Measurements from ENCODE around the gene PRDM16. TPM values are rescaled to one million over a fixed set of nuclear protein-coding genes. Genes with fewer than 3 reads are reported as not detected.
A peak's percentile ranks its signal among the peaks of the same experiment; 100 is the strongest.

PRDM16 gene
- total and polyA plus RNA-seq, 2 of the 13 experiments (the other 11 are each of a cell fraction or from before 2014, with no cell fraction given) = 0.15 to 0.81 TPM

GRCh38 chr1:3349968-3350299 is 280.9 kb downstream of the PRDM16 start (continued):
- TF ChIP-seq ZNF335 (CRISPR knock-in tag; IDR thresholded peaks at IDR 0.05) = no peak
- no peak for TF ChIP-seq ZNF431 (CRISPR knock-in tag; IDR thresholded peaks at IDR 0.05; ENCODE audit: borderline replicate concordance, low read depth)
- no peak for TF ChIP-seq ZBTB4 (CRISPR knock-in tag; IDR thresholded peaks at IDR 0.05; ENCODE audit: borderline replicate concordance)

GRCh38 chr1:3350506-3351261 is 281.7 kb downstream of the PRDM16 start:
- no peak overlapping the region for H2AFZ ChIP-seq (ENCODE audit: low read length)
- H3K36me3 ChIP-seq (replicated peaks in 1 of 2; ENCODE audit: control insufficient read depth in 1 of 2, insufficient read depth in 2 of 2, low read length in 2 of 2) = no peaks in the 10 kb centered on the region
- peak; percentile 29 for DNase-seq (ENCODE audit: low spot score)
- no peak overlapping the region for H3K9ac ChIP-seq (ENCODE audit: insufficient read depth, low read depth, low read length)
- ATAC-seq = peak; percentile 21; the same call in 2 of the 3 replicates
- no peak overlapping the region for H3K27ac ChIP-seq (ENCODE audit: extremely low read length, insufficient read depth, low read length)
- no peaks in the 10 kb centered on the region for H4K20me1 ChIP-seq (ENCODE audit: insufficient read depth, low read length)
- H3K27me3 ChIP-seq (ENCODE audit: control insufficient read depth in 1 of 2, insufficient read depth in 2 of 2, low read length in 2 of 2) = no peaks in the 10 kb centered on the region
- no peaks in the 10 kb centered on the region for H3K79me2 ChIP-seq (ENCODE audit: insufficient read depth, low read length)
- ChIA-PET CTCF (ENCODE audit: low intra/inter-chr PET ratio, low total read pairs) (interaction anchor here (1.0 to 2.8 kb wide), 2 partner anchors 59 to 338 kb away, joined by 3 to 7 read pairs; no protein-coding TSS in a partner anchor), POLR2A (interaction anchor here (1.0 to 5.4 kb wide), 6 partner anchors 11 to 128 kb away, joined by 3 to 78 read pairs (median 30); no protein-coding TSS in a partner anchor)
- H3K9me3 ChIP-seq (ENCODE audit: low read length) = no peaks in the 10 kb centered on the region
- FAIRE-seq = no peak
- no peak overlapping the region; a peak in 1 of 6 replicates for H3K4me3 ChIP-seq (replicated peaks in 1 of 3; ENCODE audit: insufficient read depth in 1 of 3, low read depth in 2 of 3, low read length in 3 of 3)
- H3K4me2 ChIP-seq (ENCODE audit: low read depth, low read length) = peak overlapping the region; percentile 62
- intact Hi-C loops (cut with micrococcal nuclease; ENCODE audit: unreplicated experiment) = no loop called here
- 55% methylated on average over 14 of the region's 20 CpGs for WGBS (ENCODE audit: low lambda C conversion rate)
- peaks cover 78% of the 10 kb centered on the region for H3K4me1 ChIP-seq (ENCODE audit: insufficient read depth, low read length)
- in situ Hi-C loops (cut with HindIII; ENCODE audit: extremely low pct_ligation_motif_present, low pct_unique_long_range_greater_than_20kb) = no loop called here
- BruUV-seq (replicated peaks) = no TSS peak
- TF ChIP-seq HIVEP1 (CRISPR knock-in tag; IDR thresholded peaks at IDR 0.05) (no peak), IKZF5 (CRISPR knock-in tag; IDR thresholded peaks at IDR 0.05) (no peak), ATF5 (CRISPR knock-in tag; IDR thresholded peaks at IDR 0.05; ENCODE audit: low read depth) (no peak), CREM (IDR thresholded peaks at IDR 0.05) (no peak), CREM (CRISPR knock-in tag; IDR thresholded peaks at IDR 0.05) (no peak), CTCF (CRISPR knock-in tag; IDR thresholded peaks at IDR 0.05) (peak; percentile 41), STAG1 (CRISPR knock-in tag; IDR thresholded peaks at IDR 0.05) (peak; percentile 48), SNAPC2 (CRISPR knock-in tag; IDR thresholded peaks at IDR 0.05) (no peak)
